Loucy (cell line): Measurements from ENCODE around the gene PARN.

Experiments used
- H2AFZ ChIP-seq: fragments of 200-600 bp; sonication (generic); 2 replicates; pipeline ENCODE4 v1.6.0; 2016; ENCODE audit warnings: antibody characterized with exemption, mild to moderate bottlenecking, low read length, moderate library complexity
- H3F3A ChIP-seq: fragments of 200-600 bp; 2 replicates; pipeline ENCODE4 v1.6.0; 2016; ENCODE audit warnings: antibody characterized with exemption, low read depth, mild to moderate bottlenecking
- H3K27me3 ChIP-seq: fragments of 200-600 bp; sonication (generic); 2 replicates; pipeline ENCODE4 v1.6.1; 2014; ENCODE audit warnings: low read length, mild to moderate bottlenecking; ENCODE audit not compliant: insufficient read depth, poor library complexity, severe bottlenecking
- H3K36me3 ChIP-seq: fragments of 200-600 bp; sonication (generic); 2 replicates; pipeline ENCODE4 v1.6.1; 2016; ENCODE audit warnings: low read length; ENCODE audit not compliant: insufficient read depth
- H3K4me1 ChIP-seq: fragments of 200-600 bp; sonication (generic); 2 replicates; pipeline ENCODE4 v1.5.1; 2014; ENCODE audit warnings: low read length, mild to moderate bottlenecking; ENCODE audit not compliant: insufficient read depth, poor library complexity, severe bottlenecking
- H3K4me2 ChIP-seq: fragments of 200-600 bp; sonication (generic); 2 replicates; pipeline ENCODE4 v1.6.0; 2014; ENCODE audit warnings: antibody characterized with exemption, low read length, low read depth, mild to moderate bottlenecking; ENCODE audit not compliant: poor library complexity, severe bottlenecking
- H3K4me3 ChIP-seq: fragments of 200-600 bp; sonication (generic); 2 replicates; pipeline ENCODE4 v1.5.1; 2014; ENCODE audit warnings: low read length, mild to moderate bottlenecking, mixed read lengths; ENCODE audit not compliant: poor library complexity, severe bottlenecking
- H3K79me2 ChIP-seq: fragments of 200-600 bp; sonication (generic); 2 replicates; pipeline ENCODE4 v1.6.1; 2014; ENCODE audit warnings: low read length; ENCODE audit not compliant: insufficient read depth
- H3K9ac ChIP-seq: fragments of 200-600 bp; sonication (generic); 2 replicates; pipeline ENCODE4 v1.6.0; 2014; ENCODE audit warnings: mild to moderate bottlenecking, low read depth, low read length, moderate library complexity; ENCODE audit not compliant: poor library complexity, severe bottlenecking
- H3K9me2 ChIP-seq: fragments of 200-600 bp; sonication (generic); replicated peaks from 2 replicates; pipeline ENCODE4 v1.6.1; 2016; ENCODE audit warnings: low read depth, low read length, mixed read lengths
- H3K9me3 ChIP-seq: fragments of 200-600 bp; sonication (generic); 2 replicates; pipeline ENCODE4 v1.6.1; 2014; ENCODE audit warnings: mild to moderate bottlenecking, antibody characterized with exemption, low read length, low read depth; ENCODE audit not compliant: insufficient read depth
- H4K20me1 ChIP-seq: fragments of 200-600 bp; sonication (generic); 2 replicates; pipeline ENCODE4 v1.6.0; 2014; ENCODE audit warnings: antibody characterized with exemption, low read length, mild to moderate bottlenecking; ENCODE audit not compliant: insufficient read depth, poor library complexity, severe bottlenecking
- CTCF ChIP-seq: fragments of 200-600 bp; sonication (generic); conservative IDR thresholded peaks from 2 replicates; pipeline ENCODE4 v1.5.1; 2014; ENCODE audit warnings: mild to moderate bottlenecking, antibody characterized with exemption, low read length
- EZH2phosphoT487 ChIP-seq: fragments of 200-600 bp; IDR thresholded peaks from 2 replicates; pipeline ENCODE4 v1.6.1; 2018; ENCODE audit warnings: antibody characterized with exemption, mild to moderate bottlenecking, moderate library complexity, borderline replicate concordance

Gene PARN

DNA sequence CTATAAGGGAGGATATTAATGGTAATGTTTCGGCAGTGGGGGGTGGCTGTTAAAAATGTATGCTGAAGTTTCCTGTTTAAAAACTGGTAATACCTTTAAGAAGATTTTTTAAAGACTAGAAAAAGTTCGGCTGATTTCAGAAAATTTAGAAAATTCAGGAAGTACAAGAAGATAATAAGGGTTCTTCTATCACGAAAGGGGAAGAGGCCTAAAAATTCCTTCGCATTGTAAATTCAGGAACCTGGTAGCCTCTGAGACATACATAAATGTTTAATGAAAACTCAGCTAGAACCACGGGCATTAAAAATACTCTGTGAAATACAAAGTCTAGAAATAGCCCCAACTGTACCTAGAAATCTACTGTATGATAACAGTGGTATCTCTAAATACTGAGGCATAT, 181.2 kb downstream of the PARN start:
- no peak overlapping the region for H3K9ac ChIP-seq
- H3K9me2 ChIP-seq: no peaks in the 10 kb centered on the region
- no peaks in the 10 kb centered on the region for H3K9me3 ChIP-seq
- no peaks in the 10 kb centered on the region for H3K4me1 ChIP-seq
- H3F3A ChIP-seq: no peaks in the 10 kb centered on the region
- H4K20me1 ChIP-seq: no peaks in the 10 kb centered on the region
- peaks cover 11% of the 10 kb centered on the region; the same call in 1 of the 2 replicates for H3K36me3 ChIP-seq
- H3K27me3 ChIP-seq: no peaks in the 10 kb centered on the region
- no peak for TF ChIP-seq EZH2phosphoT487
- TF ChIP-seq CTCF: no peak
- H3K79me2 ChIP-seq: no peaks in the 10 kb centered on the region
- H3K4me3 ChIP-seq: no peak overlapping the region
- no peak overlapping the region for H3K4me2 ChIP-seq
- no peak overlapping the region for H2AFZ ChIP-seq

DNA sequence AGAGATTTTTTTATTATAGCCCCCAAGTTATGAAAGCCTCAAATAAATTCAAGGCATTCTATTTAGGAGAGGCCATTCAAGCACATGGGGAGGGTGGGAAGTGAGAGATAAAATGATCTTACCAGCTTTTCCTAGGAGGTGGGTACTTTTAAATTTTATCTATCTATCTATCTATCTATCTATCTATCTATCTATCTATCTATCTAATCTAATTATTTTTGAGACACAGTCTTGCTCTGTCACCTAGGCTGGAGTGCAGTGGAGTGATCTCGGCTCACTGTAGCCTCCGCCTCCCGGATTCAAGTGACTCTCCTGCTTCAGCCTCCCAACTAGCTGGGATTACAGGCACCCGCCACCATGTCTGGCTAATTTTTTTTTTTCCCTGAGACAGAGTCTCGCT, 182.3 kb downstream of the PARN start:
- no peaks in the 10 kb centered on the region for H3K27me3 ChIP-seq
- no peak overlapping the region for H2AFZ ChIP-seq
- H3K4me3 ChIP-seq: no peak overlapping the region
- H3K36me3 ChIP-seq: peaks cover 11% of the 10 kb centered on the region; the same call in 1 of the 2 replicates
- H3K9me2 ChIP-seq: no peaks in the 10 kb centered on the region
- no peaks in the 10 kb centered on the region for H3K79me2 ChIP-seq
- H3K9me3 ChIP-seq: no peaks in the 10 kb centered on the region
- no peaks in the 10 kb centered on the region for H3K4me1 ChIP-seq
- TF ChIP-seq CTCF (no peak), EZH2phosphoT487 (no peak)
- H3K4me2 ChIP-seq: no peak overlapping the region
- H3F3A ChIP-seq: no peaks in the 10 kb centered on the region
- H3K9ac ChIP-seq: no peak overlapping the region
- no peaks in the 10 kb centered on the region for H4K20me1 ChIP-seq

DNA sequence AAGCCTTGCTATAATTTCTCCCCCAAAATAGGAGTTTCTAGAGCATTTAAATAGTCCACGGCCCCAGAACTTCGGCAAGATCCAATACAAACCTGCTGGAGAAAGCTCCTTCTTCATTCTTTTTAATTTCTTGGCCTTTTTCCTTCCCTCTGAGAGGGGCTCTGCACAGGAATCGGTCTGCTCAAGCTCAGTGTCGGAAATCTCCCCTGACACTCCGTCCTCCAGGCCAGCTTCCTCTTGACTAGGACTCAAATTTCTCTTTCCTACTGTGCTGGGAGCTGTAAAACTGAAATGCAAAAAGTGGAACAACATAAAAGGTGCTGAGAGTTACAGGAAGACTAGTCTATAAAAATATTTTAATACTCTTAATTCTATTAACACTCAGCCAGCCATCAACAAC, 183.3 kb downstream of the PARN start:
- Histone ChIP-seq H2AFZ (no peak overlapping the region), H3K9me3 (no peaks in the 10 kb centered on the region), H3K79me2 (no peaks in the 10 kb centered on the region), H3F3A (no peaks in the 10 kb centered on the region), H3K9me2 (no peaks in the 10 kb centered on the region), H3K4me1 (no peaks in the 10 kb centered on the region), H3K4me3 (no peak overlapping the region), H4K20me1 (no peaks in the 10 kb centered on the region), H3K36me3 (peaks cover 11% of the 10 kb centered on the region; the same call in 1 of the 2 replicates), H3K27me3 (no peaks in the 10 kb centered on the region), H3K9ac (no peak overlapping the region), H3K4me2 (no peak overlapping the region)
- TF ChIP-seq EZH2phosphoT487: no peak
- TF ChIP-seq CTCF: no peak
